DOHH2 (cell line): ENCODE data around the gene USF3.
A peak's percentile ranks its signal among the peaks of the same experiment; 100 is the strongest.

Source experiments
- H3F3A ChIP-seq: fragments of 200-600 bp; sonication (generic), shearing (Covaris generic); 2 replicates; pipeline ENCODE4 v1.6.0; 2016; ENCODE audit warnings: antibody characterized with exemption, mild to moderate bottlenecking; ENCODE audit not compliant: control insufficient read depth, insufficient read depth
- H3K27ac ChIP-seq: fragments of 200-600 bp; sonication (generic); 2 replicates; pipeline ENCODE4 v1.5.1; 2014; ENCODE audit warnings: low read depth, mild to moderate bottlenecking, low read length, moderate library complexity
- H3K27me3 ChIP-seq: fragments of 200-600 bp; sonication (generic); 2 replicates; pipeline ENCODE4 v1.6.1; 2014; ENCODE audit warnings: mild to moderate bottlenecking, low read length, mixed read lengths; ENCODE audit not compliant: control insufficient read depth
- H3K36me3 ChIP-seq: fragments of 200-600 bp; sonication (generic); 2 replicates; pipeline ENCODE4 v1.6.1; 2014; ENCODE audit warnings: mild to moderate bottlenecking, low read length, moderate library complexity, mixed read lengths; ENCODE audit not compliant: control insufficient read depth
- H3K4me1 ChIP-seq: fragments of 200-600 bp; sonication (generic); 2 replicates; pipeline ENCODE4 v1.6.1; 2014; ENCODE audit warnings: mild to moderate bottlenecking, low read length, mixed read lengths; ENCODE audit not compliant: control insufficient read depth
- H3K4me2 ChIP-seq: fragments of 200-600 bp; sonication (generic); 2 replicates; pipeline ENCODE4 v1.6.0; 2014; ENCODE audit warnings: mild to moderate bottlenecking, low read length, moderate library complexity
- H3K4me3 ChIP-seq: fragments of 200-600 bp; sonication (generic); 2 replicates; pipeline ENCODE4 v1.5.1; 2014; ENCODE audit warnings: mild to moderate bottlenecking, low read length, mixed read lengths
- H3K79me2 ChIP-seq: fragments of 200-600 bp; sonication (generic); 2 replicates; pipeline ENCODE4 v1.6.1; 2014; ENCODE audit warnings: mild to moderate bottlenecking, low read length, mixed read lengths; ENCODE audit not compliant: control insufficient read depth
- H3K9me2 ChIP-seq: fragments of 200-600 bp; sonication (generic); replicated peaks from 2 replicates; pipeline ENCODE4 v1.6.1; 2014; ENCODE audit warnings: mild to moderate bottlenecking, low read length, mixed read lengths; ENCODE audit not compliant: control insufficient read depth
- H3K9me3 ChIP-seq: fragments of 200-600 bp; sonication (generic); 2 replicates; pipeline ENCODE4 v1.6.1; 2014; ENCODE audit warnings: antibody characterized with exemption, low read length, mixed read lengths; ENCODE audit not compliant: control insufficient read depth, insufficient read depth
- H4K20me1 ChIP-seq: fragments of 200-600 bp; sonication (generic); 2 replicates; pipeline ENCODE4 v1.6.0; 2014; ENCODE audit warnings: low read depth, mild to moderate bottlenecking, antibody characterized with exemption, low read length, moderate library complexity; ENCODE audit not compliant: control insufficient read depth, insufficient read depth
- CTCF ChIP-seq: fragments of 200-600 bp; sonication (generic); IDR thresholded peaks from one replicate; pipeline ENCODE4 v1.5.1; 2014; ENCODE audit warnings: antibody characterized with exemption, mild to moderate bottlenecking, low read depth, low read length; ENCODE audit not compliant: poor library complexity, severe bottlenecking
- EZH2phosphoT487 ChIP-seq: fragments of 200-600 bp; sonication (generic); IDR thresholded peaks from 2 replicates; pipeline ENCODE4 v1.6.1; 2017; ENCODE audit warnings: borderline replicate concordance, mild to moderate bottlenecking, antibody characterized with exemption, low read length, moderate library complexity, mixed read lengths

The USF3 gene

GRCh38 chr3:113736548-113737089 lies 40.2 kb upstream of the USF3 start:
- H3K9me2 ChIP-seq = no peaks in the 10 kb centered on the region
- peaks cover 43% of the 10 kb centered on the region for H3K4me1 ChIP-seq
- H3K4me2 ChIP-seq = peak overlapping the region; percentile 25; the same call in 1 of the 2 replicates

GRCh38 chr3:113731694-113732093 lies 35.3 kb upstream of the USF3 start:
- peaks cover 7% of the 10 kb centered on the region for H3F3A ChIP-seq
- H3K27me3 ChIP-seq = no peaks in the 10 kb centered on the region
- H3K4me2 ChIP-seq = no peak overlapping the region
- H4K20me1 ChIP-seq = peaks cover 58% of the 10 kb centered on the region
- no peak overlapping the region for H3K27ac ChIP-seq
- peaks cover 91% of the 10 kb centered on the region for H3K36me3 ChIP-seq
- H3K4me3 ChIP-seq = no peak overlapping the region
- no peaks in the 10 kb centered on the region for H3K9me3 ChIP-seq
- TF ChIP-seq CTCF (no peak), EZH2phosphoT487 (no peak)
- no peaks in the 10 kb centered on the region for H3K9me2 ChIP-seq
- H3K79me2 ChIP-seq = peaks cover 99% of the 10 kb centered on the region
- peaks cover 2% of the 10 kb centered on the region for H3K4me1 ChIP-seq

More at GRCh38 chr3:113736548-113737089, 40.2 kb upstream of the USF3 start:
- Histone ChIP-seq H3K27ac (peak overlapping the region; percentile 27), H3K36me3 (peaks cover 65% of the 10 kb centered on the region), H3K4me3 (no peak overlapping the region), H3K79me2 (peaks cover 99% of the 10 kb centered on the region), H3K9me3 (no peaks in the 10 kb centered on the region), H4K20me1 (peaks cover 60% of the 10 kb centered on the region), H3F3A (peaks cover 22% of the 10 kb centered on the region), H3K27me3 (no peaks in the 10 kb centered on the region)
- TF ChIP-seq EZH2phosphoT487 = no peak
- peak; percentile 67 for TF ChIP-seq CTCF

- Histone ChIP-seq H3K4me2 (no peak overlapping the region), H3K36me3 (peaks cover 89% of the 10 kb centered on the region), H4K20me1 (peaks cover 50% of the 10 kb centered on the region), H3K9me2 (no peaks in the 10 kb centered on the region), H3K4me3 (no peak overlapping the region), H3K4me1 (no peaks in the 10 kb centered on the region), H3F3A (peaks cover 7% of the 10 kb centered on the region), H3K27ac (no peak overlapping the region), H3K9me3 (no peaks in the 10 kb centered on the region), H3K27me3 (no peaks in the 10 kb centered on the region), H3K79me2 (peaks cover 99% of the 10 kb centered on the region)
- no peak for TF ChIP-seq EZH2phosphoT487
- TF ChIP-seq CTCF = no peak
Observed at GRCh38 chr3:113730550-113730949, 34.1 kb upstream of the USF3 start.
